Panc1 (cell line): ENCODE results near the gene CDH16. TPM values are rescaled to one million over a fixed set of nuclear protein-coding genes. Genes with fewer than 3 reads are reported as not detected.

Experiments
- ATAC-seq: fragments of 200-7000 bp; cut with Tn5 transposase; 2 replicates; pipeline ENCODE4 v1.9.1; 2020; ENCODE audit warnings: mild to moderate bottlenecking, moderate library complexity
- BruUV-seq: library from RNA; stranded (reverse); fragments of 400-500 nt; replicated peaks from 2 replicates; lab custom pipeline; 2021; lab: Mats Ljungman, UMichigan
- CTCF ChIA-PET: fragments of 300-600 bp; sonication (Branson Sonifier 250); formaldehyde crosslinking; loops from one replicate; lab custom pipeline; 2022; ENCODE audit warnings: antibody characterized with exemption; lab: Charles Lee
- POLR2A ChIA-PET: fragments of 300-600 bp; sonication (Branson Sonifier 250); formaldehyde crosslinking; loops from one replicate; lab custom pipeline; 2022; ENCODE audit warnings: antibody characterized with exemption; lab: Charles Lee
- DNase-seq: peaks from one replicate; pipeline ENCODE4 v3.0.0-alpha.2; 2010; ENCODE audit warnings: low read depth, low spot score
- H3K27ac ChIP-seq: 2 replicates; pipeline ENCODE4 v1.5.1; 2011; ENCODE audit warnings: mild to moderate bottlenecking, low read length, inconsistent platforms
- H3K27me3 ChIP-seq: fragments of 200-500 bp; sonication (Bioruptor generic); 2 replicates; pipeline ENCODE4 v1.6.0; 2014; ENCODE audit warnings: low read length, inconsistent platforms; ENCODE audit not compliant: control insufficient read depth, insufficient read depth
- H3K36me3 ChIP-seq: fragments of 200-500 bp; sonication (Bioruptor generic); 2 replicates; pipeline ENCODE4 v1.5.1; 2014; ENCODE audit warnings: inconsistent platforms, mild to moderate bottlenecking, low read length, moderate library complexity; ENCODE audit not compliant: control insufficient read depth, insufficient read depth
- H3K4me1 ChIP-seq: 2 replicates; pipeline ENCODE4 v1.5.1; 2011; ENCODE audit warnings: inconsistent platforms, mild to moderate bottlenecking, low read length, moderate library complexity; ENCODE audit not compliant: control insufficient read depth, insufficient read depth
- H3K4me3 ChIP-seq, 2 experiments: 2 replicates each; pipeline ENCODE4 v1.5.1; 2011 to 2012; ENCODE audit warnings: low read depth in 2 of 2, low read length in 2 of 2, mild to moderate bottlenecking in 2 of 2, inconsistent platforms in 1 of 2, moderate library complexity in 1 of 2
- H3K9me3 ChIP-seq: fragments of 200-500 bp; sonication (Bioruptor generic); 2 replicates; pipeline ENCODE4 v1.5.1; 2014; ENCODE audit warnings: low read depth, mild to moderate bottlenecking, inconsistent platforms, low read length, moderate library complexity; ENCODE audit not compliant: control insufficient read depth, insufficient read depth
- CTCF ChIP-seq: fragments of 450-650 bp; IDR thresholded peaks from 2 replicates; pipeline ENCODE4 v1.5.1; 2017; ENCODE audit warnings: mild to moderate bottlenecking
- POLR2AphosphoS5 ChIP-seq: IDR thresholded peaks from 2 replicates; pipeline ENCODE4 v1.6.1; 2012; ENCODE audit warnings: mild to moderate bottlenecking, low read depth, low read length, moderate library complexity
- REST ChIP-seq, 2 experiments: IDR thresholded peaks; 2 replicates each; pipeline ENCODE4 v1.6.1; 2011 to 2012; ENCODE audit warnings: low read depth in 2 of 2, control low read depth in 1 of 2, low read length in 1 of 2, mild to moderate bottlenecking in 1 of 2, moderate library complexity in 1 of 2; ENCODE audit not compliant: insufficient read depth in 1 of 2
- SIN3A ChIP-seq: IDR thresholded peaks from 2 replicates; pipeline ENCODE4 v1.6.1; 2012; ENCODE audit warnings: low read depth, mild to moderate bottlenecking, low read length, moderate library complexity, borderline replicate concordance; ENCODE audit not compliant: insufficient read depth
- TCF7L2 ChIP-seq: IDR thresholded peaks from 2 replicates; pipeline ENCODE4 v1.6.1; 2011; ENCODE audit warnings: mild to moderate bottlenecking, low read depth, low read length, inconsistent platforms
- in situ Hi-C: cut with HindIII; loops from 2 replicates; pipeline ENCODE4 v1.10.0; 2016; ENCODE audit warnings: low sequenced_read_pairs, low pct_unique_long_range_greater_than_20kb
- intact Hi-C: fragments of 100-400 bp; cut with micrococcal nuclease; formaldehyde crosslinking; loops from one replicate; pipeline ENCODE4 v1.10.0; 2022; ENCODE audit not compliant: unreplicated experiment
- total RNA-seq: library from RNA; stranded (reverse); gene quantifications from one replicate; pipeline ENCODE4 v1.2.1, GENCODE V29; 2021; ENCODE audit not compliant: unreplicated experiment

Gene CDH16
- total RNA-seq, 1 experiment from 2014 or later, result not detected

- H3K4me3 ChIP-seq, result no peak overlapping the region
- POLR2A ChIA-PET, result no interaction called here
- TF ChIP-seq TCF7L2 (no peak), POLR2AphosphoS5 (no peak), CTCF (no peak), REST (IDR thresholded peaks at IDR 0.05; ENCODE audit: insufficient read depth in 1 of 2, low read depth in 2 of 2, low read length in 1 of 2) (no peak), SIN3A (no peak)
- CTCF ChIA-PET, result no interaction called here
- H3K9me3 ChIP-seq, result no peaks in the 10 kb centered on the region
- BruUV-seq, result no TSS peak
- H3K27ac ChIP-seq, result no peak overlapping the region
- in situ Hi-C loops, result no loop called here
- ATAC-seq, result no peak
- intact Hi-C loops, result no loop called here
- no peaks in the 10 kb centered on the region for H3K4me1 ChIP-seq
- no peaks in the 10 kb centered on the region for H3K36me3 ChIP-seq
- H3K27me3 ChIP-seq, result no peaks in the 10 kb centered on the region
- DNase-seq, result no peak
Observed at GRCh38 chr16:66919569-66920298, 1.0 kb upstream of the CDH16 start.

DNA sequence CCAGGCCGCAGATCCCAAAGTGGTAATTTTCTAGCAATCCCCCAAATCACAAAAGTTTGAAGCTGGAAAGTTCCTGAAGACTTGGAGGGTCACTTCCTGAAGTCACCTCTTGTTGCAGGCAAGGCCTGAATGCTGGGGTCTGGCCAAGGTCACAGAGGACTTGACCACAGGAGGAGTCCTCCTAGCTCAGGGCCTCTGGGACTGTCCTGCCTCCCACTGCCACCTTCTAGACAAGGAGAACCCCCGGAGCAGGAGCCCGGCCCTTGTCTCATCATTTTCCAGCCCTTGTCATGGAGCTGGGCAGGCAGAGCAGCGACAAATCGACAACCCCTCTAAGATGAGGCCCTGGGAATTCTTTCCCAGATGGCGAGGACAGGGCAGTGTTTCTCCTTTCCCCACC lies 330 bp downstream of the CDH16 start:
- H3K27me3 ChIP-seq, result no peaks in the 10 kb centered on the region
- ChIA-PET CTCF (no interaction called here), POLR2A (no interaction called here)

More for the DNA sequence above, 330 bp downstream of the CDH16 start:
- TF ChIP-seq SIN3A, result no peak
- no peak for TF ChIP-seq REST (IDR thresholded peaks at IDR 0.05; ENCODE audit: insufficient read depth in 1 of 2, low read depth in 2 of 2, low read length in 1 of 2)
- TF ChIP-seq TCF7L2, result no peak
- no peak for TF ChIP-seq POLR2AphosphoS5
- no TSS peak for BruUV-seq
- no peak for DNase-seq
- intact Hi-C loops, result no loop called here
- Histone ChIP-seq H3K27ac (no peak overlapping the region), H3K4me1 (no peaks in the 10 kb centered on the region), H3K4me3 (no peak overlapping the region), H3K9me3 (no peaks in the 10 kb centered on the region), H3K36me3 (no peaks in the 10 kb centered on the region)
- in situ Hi-C loops, result no loop called here
- no peak for ATAC-seq
